ENCODE data around the gene PDE4D. TPM values are rescaled to one million over a fixed set of nuclear protein-coding genes. Genes with fewer than 3 reads are reported as not detected.
"Not testable (repeated sequence)": the region's sequence is repeated elsewhere in the genome, so short reads cannot be mapped to it uniquely, and the experiment has no call there.

PDE4D gene
- total RNA-seq, 1 experiment from 2014 or later: 33.9 TPM

DNA sequence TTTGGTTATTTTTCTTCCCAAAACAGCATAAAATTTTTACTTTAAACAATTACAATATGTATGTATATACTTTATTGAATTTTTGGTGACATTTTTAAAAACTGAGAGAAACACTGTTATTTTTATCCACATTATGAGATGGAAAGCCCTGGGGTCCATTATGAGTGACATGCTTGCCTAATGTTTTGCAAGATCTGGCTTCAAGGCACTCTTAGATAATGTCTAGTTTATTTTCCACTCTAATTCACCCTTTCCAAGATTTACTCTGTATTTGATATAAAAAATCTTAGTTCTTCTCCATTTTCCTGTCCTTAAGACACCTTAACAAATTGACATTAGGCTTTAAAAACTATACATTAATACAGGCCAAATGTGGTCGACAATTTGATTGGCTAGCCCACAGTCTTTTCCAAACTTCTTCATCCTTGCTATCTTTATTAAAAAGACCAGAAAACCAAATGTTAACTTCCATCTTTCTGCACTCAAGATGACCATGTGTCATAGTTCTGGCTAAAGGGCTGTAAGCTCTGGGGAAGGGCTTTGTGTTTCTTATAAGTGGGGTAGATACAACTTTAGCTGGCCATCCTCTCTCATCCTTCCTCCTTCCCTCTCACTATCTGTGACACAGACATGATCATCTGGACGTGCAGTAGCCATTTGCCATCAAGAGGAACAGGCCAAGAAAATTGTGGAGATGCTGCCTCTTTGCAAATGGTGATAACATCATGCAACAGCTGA lies 561.1 kb downstream of the PDE4D start:
- no peak for DNase-seq (ENCODE audit: low read depth)

DNA sequence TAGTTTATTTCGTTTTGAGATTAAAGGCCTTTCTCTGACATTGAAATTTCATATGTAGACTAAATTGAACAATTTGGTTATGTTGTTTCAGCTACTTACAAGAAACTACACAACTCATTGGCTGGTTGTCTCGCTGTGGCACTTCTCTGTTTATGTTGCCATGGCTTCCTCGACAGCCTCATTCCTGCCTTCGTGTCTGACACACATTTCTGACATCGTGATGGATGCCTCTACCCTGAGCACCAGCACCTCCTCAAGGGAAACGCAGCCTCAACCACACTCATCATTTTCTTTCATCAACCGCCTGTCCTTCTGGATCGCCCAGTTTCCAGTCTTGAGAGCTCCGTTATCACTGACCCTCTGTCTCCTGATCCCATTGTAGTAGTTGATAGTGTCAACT lies 562.8 kb downstream of the PDE4D start:
- DNase-seq (ENCODE audit: low read depth): no peak

DNA sequence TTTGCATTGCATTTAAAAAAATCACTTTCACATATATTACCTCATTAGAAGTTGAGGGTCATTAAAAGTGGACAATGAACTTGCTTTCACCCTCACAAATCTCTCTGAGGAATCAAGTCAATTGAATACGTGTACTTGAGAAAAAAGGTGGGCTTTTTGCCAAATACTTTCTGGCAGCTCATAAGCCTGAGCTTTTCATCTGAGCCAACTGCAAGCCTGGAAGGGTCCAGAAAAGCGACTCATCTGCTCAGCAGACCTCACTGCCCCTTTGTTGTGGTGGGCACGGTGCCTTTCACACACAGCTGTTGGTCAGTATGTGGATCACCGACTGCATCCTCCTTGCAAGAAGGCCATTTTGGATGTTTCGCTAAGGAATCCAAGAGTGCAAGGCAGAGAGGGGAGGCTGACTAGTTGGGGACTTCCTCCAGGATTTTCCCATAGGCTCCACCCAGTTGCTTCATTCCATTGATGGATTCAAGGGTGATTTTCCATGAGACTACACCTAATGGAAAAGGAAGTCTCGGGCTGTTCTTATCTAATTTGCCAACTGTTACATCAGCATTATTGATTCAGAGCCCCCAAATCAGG lies 564.7 kb downstream of the PDE4D start:
- peak; percentile 85 for DNase-seq (ENCODE audit: low read depth)

DNA sequence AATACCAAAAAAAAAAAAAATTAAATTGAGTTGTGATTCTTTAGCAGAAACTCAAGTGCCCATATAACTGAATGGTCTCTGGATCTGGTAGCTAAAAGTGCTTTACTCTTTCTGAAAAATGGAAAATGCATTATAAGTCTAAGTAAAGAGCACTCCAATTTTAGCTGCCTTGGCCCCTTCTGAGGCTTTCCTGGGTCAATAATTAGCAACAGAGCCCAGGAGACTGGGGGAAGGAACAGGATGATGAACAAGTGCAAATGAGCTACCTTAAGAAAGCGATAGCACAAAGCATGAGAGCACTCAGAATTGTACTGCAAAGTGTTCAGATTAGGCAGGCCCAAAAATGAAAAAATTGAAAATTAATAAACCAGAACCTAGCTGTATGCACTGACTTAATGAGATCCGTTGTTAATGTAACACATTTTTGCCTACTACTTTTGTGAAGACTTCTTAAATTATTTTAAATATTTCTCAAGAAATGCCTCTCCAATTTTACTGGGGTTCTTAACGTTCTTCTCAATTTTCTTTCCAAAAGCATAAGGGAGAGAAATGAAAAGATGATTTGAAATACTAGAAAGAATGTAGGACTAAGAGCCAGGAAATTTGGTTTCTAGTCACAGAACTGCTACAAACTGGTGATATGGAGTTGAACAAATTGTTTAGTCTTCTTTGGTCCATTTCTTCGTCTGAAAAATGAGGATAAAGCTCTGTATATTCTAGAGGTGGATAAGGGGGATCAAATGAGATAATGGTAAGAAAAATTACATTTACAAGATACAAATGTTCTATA lies 566.1 kb downstream of the PDE4D start:
- no peak for DNase-seq (ENCODE audit: low read depth)

DNA sequence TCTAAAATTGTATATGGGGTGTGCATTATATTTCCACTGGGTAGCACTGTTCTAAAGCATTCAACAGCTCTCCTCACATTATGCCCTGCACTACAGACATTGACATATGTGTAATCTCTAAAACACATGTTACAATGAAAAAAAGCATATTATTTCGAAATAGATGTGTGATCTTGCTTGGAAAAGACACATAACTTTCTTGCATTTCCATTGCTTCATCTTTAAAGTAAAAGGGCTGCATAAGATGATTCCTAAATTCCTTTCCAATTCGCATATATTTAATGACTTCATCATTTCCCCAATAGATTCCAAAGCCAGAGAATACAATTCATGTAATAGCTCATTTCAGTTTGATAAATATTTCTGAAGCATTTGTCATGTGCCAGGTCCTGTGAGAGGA lies 566.9 kb downstream of the PDE4D start:
- no peak for DNase-seq (ENCODE audit: low read depth)

DNA sequence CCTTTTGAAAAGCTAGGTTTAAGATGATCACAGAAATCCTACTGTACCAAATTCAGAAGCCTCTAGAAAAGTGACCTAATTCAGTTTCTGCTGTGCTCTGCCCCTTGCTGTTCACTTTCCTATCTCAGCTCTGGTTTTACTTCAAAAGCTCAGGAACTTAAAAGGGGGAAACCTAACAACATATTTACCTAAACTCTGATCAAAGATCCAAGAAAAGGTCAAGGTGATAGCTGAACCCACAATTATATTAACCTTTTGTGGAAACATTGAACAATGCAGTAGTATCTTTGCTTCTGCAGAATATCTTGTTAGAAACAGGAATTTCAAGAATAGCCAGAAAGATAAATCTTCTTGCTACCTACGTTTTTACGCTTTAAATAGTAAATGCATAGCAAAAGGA lies 568.5 kb downstream of the PDE4D start:
- DNase-seq (ENCODE audit: low read depth): no peak

DNA sequence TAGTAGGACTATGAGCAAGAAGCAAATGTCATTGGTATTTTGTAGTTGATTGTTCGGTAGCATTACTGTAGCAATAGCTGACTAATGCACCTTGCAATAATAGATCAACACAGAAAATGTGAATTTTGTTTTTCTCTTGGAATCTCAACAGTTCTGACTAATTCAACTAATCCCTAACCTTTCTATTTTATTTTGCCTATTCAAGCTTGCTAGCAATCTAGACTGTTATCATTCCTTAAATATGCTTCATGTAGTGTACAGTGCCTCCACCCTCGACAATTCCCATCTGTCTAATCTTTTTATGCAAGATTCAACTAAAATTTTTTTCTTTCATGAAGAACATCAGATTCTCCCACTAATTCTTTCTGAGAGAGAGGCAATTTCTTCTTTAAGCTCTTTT lies 570.6 kb downstream of the PDE4D start:
- DNase-seq (ENCODE audit: low read depth): no peak

DNA sequence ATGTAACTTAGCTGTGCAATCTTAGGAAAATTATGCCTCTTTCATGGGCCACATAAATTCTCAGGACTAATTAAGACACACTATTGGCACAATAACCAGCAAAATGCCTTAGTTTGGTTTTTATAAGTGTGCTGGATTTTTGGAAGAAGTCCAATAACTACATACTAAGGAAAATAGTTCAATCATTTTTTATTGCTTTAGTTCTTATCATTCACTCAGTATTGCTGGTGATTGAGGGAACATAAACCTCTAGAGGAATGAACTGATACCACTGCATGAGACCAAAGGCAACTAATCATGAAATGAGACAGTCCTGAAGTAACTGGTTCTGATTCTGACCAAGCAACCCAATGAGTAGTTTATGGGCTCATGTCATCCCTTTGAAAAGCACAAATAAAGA lies 571.5 kb downstream of the PDE4D start:
- no peak for DNase-seq (ENCODE audit: low read depth)

DNA sequence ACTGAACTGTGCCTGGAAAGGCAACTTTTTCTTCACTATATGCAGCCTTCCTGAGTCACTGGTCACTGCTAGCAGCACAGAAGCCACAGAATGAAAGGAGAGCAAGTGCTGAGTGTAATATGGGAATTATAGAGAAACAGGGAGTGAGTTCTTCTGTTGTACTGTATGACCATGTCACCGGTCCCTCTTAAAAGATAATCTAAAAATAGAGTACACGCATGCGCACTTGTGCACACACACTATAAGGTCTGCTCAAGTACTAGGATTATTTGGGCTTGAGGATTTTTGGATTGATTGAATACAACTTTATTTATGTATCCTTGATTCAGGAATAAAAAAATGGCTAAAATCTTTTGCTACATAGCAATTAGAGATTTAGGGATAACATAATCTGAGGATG lies 571.9 kb downstream of the PDE4D start:
- no peak for DNase-seq (ENCODE audit: low read depth)

DNA sequence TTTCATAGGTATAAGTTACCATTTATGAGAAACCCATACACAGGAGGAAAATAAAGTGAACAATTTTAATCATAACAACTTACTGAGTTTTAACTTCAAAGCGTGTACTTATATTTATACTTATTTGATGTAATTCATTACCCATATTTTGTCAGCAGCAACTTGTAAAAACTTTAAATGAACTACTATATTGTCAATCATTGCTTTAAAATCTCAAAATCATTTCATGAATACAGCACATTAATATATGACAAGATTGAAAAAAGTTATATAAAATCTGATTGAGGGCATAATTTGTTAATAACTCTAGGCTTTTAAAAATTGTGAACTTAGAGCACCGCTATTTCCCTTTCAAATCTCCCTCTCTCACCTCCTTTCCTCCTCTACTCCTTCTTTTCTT lies 573.1 kb downstream of the PDE4D start:
- no peak for DNase-seq (ENCODE audit: low read depth)

DNA sequence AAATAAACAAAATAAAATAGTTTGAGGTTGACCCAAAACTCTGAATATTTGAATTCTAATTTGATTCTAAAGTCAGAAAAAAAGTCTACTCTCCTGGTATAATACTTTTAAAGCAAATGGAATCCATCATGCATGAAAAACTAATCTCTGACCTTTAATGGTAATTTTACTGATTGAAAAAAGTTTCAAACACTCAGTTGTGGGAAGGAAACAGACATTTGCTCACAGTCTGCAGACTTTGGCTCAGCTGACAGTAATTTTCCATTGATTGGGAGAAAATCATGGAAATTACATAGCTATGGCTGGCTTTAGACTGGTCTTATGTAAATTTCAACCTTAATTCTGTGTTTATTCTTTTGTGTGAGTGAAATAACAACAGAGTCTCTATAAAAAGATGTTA lies 574.3 kb downstream of the PDE4D start:
- no peak for DNase-seq (ENCODE audit: low read depth)

DNA sequence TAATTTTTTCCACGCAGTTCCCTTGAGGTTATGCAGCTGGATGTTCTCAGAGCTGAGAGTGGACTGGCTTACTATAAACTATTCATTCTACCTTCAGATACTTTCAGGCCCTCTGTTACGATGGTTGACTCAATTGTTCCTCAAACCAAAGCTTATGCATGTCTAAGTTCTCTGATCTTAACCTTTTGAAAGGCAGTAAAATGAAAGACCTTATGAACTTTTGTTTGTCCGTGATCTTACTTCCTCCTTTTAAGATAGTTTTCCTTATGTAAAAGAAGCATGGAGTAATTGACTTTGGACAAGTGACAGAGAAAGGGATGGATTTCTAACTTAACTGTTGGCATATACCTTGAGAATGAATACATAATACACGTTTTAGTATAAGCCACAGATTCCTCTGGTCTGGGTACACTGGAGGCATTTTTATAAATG lies 575.7 kb downstream of the PDE4D start:
- no peak for DNase-seq (ENCODE audit: low read depth)

DNA sequence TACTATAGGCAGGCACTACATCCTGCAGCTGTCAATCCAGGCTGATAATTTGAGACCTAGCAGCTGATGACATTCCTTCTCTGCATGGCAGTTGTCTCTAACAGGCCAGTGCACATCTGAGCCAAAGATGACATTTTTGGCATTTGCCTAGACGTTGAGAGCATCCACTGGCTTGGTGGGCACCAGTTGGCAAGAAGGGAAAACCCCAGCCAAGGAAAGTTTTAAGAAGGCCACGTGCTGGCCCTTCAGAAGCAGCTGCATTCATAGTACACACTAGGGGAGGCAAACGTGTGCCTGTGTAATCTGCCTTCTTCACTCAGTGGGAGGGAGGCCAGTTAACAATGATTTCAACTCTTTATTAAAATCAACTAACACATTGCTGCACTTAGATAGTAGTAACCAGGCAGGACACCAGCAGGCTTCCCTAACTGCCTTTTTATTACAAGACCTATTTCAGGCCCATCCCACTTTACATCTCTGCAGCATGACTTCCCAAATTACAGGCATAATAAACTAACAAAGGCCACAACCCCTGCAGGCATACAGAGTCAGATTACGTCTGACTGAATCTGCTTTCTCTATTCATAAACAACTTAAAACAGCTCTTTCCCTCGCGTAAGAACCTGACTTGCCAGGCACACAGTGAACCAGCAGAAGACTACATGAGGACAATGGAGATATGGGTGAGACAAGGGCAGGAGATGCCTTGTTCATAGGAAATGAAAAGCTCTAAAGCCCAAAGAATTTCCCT lies 576.3 kb downstream of the PDE4D start:
- peak; percentile 53 for DNase-seq (ENCODE audit: low read depth)

DNA sequence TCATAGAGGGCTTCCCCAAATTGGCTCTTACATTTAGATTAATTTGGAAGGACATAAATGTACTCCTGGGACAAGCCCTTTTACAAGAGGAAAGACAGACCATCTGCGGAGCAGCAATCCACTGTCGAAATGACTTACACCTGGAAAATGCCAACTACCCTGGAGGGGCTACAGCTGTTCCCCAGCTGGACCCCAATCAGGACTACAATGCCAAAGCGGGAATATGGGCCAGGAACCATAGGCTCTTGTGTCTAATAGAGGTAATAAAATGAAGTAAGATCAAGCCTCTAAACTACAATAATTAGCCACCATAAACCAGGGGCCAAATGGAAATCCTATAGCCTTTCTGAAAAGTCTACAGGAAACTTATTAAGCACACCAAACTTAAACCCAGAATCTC lies 581.3 kb downstream of the PDE4D start:
- DNase-seq (ENCODE audit: low read depth): no peak

DNA sequence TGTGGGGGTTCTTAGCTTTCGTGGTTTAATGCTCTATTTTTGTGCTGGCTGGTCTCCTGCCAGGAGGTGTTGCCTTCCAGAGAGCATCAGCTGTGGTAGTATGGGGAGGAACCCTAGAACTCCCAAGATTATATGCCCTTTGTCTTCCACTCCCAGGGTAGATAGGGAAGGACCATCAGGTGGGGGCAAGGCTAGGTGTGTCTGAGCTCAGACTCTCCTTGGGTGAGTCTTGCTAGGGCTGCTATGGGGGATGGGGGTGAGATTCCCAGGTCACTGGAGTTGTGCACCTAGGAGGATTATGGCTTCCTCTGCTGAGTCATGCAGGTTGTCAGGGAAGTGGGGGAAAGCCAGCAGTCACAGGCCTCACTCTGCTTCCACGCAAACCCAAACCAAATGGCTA lies 584.8 kb downstream of the PDE4D start:
- not testable (repeated sequence) for DNase-seq (ENCODE audit: low read depth)

DNA sequence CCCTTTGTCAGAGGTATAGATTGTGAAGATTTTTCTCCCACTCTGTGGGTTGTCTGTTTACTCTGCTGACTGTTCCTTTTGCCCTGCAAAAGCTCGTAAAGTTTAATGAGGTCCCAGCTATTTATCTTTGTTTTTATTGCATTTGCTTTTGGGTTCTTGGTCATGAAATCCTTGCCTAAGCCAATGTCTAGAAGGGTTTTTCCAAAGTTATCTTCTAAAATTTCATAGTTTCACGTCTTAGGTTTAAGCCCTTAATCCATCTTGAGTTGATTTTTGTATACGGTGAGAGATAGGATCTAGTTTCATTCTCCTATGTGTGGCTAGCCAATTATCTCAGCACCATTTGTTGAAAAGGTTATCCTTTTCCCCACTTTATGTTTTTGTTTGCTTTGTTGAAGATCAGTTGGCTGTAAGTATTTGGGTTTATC lies 590.2 kb downstream of the PDE4D start:
- DNase-seq (ENCODE audit: low read depth): not testable (repeated sequence)

DNA sequence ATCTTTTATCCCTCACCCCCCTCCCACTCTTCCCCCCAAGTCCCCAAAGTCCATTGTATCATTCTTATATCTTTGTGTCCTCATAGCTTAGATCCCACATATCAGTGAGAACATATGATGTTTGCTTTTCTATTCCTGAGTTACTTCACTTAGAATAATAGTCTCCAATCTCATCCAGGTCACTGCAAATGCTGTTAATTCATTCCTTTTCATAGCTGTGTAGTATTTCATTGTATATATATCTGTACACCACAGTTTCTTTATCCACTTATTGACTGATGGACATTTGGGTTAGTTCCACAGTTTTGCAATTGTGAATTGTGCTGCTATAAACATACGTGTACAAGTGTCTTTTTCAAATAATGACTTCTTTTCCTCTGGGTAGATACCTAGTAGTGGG lies 591.0 kb downstream of the PDE4D start:
- not testable (repeated sequence) for DNase-seq (ENCODE audit: low read depth)

DNA sequence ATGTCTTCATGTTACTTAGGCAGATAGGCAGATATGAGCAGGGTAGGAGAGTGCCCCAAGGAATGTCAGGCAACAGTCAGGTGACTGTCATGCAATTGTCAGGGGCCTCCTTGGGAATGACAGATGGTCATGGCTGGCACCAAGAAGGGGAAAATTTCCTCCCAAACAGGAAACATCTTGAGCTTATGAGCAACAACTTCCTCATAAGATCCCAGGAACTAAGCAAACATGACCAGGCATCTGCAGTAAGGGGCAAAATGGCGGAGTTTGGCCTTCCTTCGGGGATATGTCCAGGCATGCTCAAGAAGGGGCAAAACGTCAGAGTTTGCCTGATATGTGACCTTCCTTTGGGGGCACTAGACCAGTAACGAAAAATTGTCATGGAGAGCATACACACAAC lies 591.8 kb downstream of the PDE4D start:
- DNase-seq (ENCODE audit: low read depth): no peak

DNA sequence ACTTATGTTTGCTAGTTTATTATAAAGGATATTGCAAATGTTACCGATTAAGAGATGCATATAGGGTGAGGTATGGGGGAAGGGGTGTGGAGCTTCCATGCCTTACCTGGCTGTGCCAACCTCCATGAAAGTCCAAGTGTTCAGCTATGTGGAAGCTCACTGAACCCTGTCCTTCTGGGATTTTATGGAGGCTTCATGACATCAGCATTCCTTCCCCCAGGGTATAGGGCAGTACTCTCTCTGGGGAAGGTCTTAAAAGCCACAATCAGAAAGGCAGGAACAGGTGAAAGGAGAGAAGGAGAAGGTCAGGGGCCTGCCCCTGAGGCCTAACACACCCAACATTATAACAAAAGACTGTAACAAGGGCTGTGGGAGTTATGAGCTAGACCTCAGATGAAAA lies 592.6 kb downstream of the PDE4D start:
- DNase-seq (ENCODE audit: low read depth): peak; percentile 60

DNA sequence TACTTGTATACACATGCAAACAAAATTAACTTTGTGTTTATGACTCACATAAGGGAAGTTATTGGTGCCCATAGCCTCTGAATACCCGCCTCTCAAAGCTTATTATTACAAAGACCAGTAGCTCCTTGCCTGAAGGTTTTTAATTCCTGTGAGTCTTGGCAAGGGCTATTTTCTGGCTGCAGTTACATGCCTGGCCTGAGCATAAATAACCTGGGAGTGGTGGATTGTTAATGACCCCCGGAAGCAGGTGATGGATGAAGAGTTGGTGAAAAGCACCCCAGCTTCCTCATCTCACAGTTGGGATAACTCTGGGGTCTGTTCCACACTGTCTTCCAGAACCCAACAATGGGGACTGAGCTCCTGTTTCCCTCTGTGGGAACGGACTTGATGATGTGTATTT lies 594.5 kb downstream of the PDE4D start:
- DNase-seq (ENCODE audit: low read depth): no peak

DNA sequence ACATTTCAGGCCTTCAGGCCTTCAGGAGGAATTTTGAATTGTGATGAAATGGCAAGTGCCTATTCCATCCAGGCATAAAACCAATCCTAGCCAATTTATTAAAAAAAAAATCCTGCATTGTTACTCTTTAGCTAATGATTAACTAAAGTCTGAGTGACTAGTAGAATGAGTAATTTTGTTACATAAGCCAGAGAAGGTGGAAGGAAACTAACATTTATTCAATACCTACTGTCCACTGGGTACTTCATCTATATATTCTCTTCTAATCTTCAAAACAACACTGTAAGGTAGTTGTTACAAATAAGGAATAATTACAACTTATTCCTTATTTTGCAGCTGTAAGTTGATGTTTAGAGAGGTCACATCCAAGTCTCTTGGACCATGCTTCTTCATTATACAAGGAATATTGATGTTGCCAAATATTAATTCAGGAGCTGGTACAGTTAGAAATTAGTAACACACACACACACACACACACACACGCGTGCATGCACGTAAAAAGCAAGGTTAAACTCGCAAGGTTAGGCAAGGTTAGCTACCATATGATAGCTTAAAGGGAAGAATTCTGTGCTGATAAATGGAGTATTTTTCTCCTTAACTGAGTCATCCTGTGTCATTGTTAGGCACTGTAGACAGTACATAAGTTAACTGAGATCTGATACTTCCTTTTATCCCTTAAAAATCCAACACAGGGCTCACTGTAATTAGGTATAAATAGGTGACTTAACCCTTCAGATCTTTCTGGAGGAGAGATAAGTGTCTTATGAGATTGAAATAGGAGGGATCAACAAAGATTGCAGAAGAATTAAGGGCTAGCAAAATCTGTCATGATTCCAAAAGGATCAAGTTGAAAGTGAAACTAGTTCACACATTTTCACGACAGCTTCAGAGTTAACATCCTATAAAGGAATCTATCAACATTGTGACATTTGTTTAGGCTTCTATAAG lies 596.9 kb downstream of the PDE4D start:
- peak; percentile 47 for DNase-seq (ENCODE audit: low read depth)

Measured in LHCN-M2 (cell line).